ENCODE data around the gene PLCE1. TPM values are rescaled to one million over a fixed set of nuclear protein-coding genes. Genes with fewer than 3 reads are reported as not detected.
"Not testable (repeated sequence)": the region's sequence is repeated elsewhere in the genome, so short reads cannot be mapped to it uniquely, and the experiment has no call there.

The PLCE1 gene
- total RNA-seq: 5.7 TPM
- long read RNA-seq, partial matches to known transcripts: 8 of 18 reads
- long read RNA-seq, other reads (novel, unspliced or antisense): 10 of 18 reads

GRCh38 chr10:93993782-93994437 lies at the start of gene PLCE1:
PLCE1 (plus strand) TSS chr10:93993931; CDS start chr10:94031047, 37,116 bp downstream.
- no peak for DNase-seq (ENCODE audit: low spot score)

DNA sequence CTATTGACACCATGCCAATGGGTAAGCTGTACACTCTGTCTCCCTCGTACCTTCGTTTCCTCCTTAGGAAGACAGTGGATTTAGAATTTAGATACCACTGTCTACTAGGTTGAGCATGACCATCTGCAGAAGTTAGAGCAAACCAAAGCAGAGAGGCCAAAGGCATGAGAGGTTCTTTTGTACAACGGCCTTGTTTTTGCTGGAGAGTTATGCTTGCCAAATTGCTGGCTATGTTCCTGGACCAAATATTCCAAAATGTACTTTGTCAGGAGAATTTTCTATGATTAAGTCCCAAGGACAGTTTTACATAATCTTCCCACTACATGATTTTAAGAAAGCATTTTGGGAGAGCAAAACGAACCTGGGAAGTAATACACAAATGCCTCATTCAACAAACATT lies 47.9 kb upstream of the PLCE1 start:
- no peak for DNase-seq (ENCODE audit: low spot score)

- DNase-seq (ENCODE audit: low spot score): no peak
These were observed 46.7 kb upstream of the PLCE1 start for GRCh38 chr10:93947055-93947454.

GRCh38 chr10:93947524-93947923 lies 46.2 kb upstream of the PLCE1 start:
- no peak for DNase-seq (ENCODE audit: low spot score)

DNA sequence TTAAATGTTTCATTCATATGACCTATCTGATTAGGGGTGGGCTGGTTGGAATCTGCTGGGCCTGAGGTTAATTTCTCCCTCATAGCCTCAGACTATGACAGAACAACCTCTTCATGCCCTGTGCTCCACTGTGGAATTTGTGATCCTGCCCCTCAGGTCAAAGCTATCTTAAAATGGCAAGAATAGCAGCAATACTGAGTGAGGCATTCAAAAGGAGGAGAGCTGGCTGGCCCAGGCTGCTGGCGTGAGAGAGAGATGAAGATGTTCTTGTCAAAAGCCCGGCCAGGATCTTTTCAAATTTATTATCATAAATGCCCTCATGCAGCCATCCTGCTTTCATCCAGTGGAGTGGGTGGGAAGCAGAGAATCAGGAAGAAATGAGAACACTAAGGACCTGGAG lies 41.8 kb upstream of the PLCE1 start:
- DNase-seq (ENCODE audit: low spot score): no peak

DNA sequence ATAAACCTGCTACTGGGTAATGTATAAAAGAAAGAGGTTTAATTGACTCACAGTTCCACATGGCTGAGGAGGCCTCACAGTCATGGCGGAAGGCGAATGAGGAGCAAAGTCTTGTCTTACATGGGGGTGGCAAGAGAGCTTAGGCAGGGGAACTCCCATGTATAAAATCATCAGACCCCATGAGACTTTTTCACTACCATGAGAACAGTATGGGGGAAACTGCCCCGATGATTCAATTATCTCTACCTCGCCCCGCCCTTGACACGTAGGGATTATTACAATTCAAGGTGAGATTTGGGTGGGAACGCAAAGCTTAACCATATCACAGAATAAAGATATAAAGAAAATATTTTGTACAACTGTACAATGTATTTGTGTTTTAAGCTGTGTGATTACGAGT lies 39.4 kb upstream of the PLCE1 start:
- DNase-seq (ENCODE audit: low spot score): no peak

GRCh38 chr10:93954726-93955363 lies 38.9 kb upstream of the PLCE1 start:
- DNase-seq (ENCODE audit: low spot score): no peak

- no peak for DNase-seq (ENCODE audit: low spot score)
These were observed 34.9 kb upstream of the PLCE1 start for GRCh38 chr10:93958834-93959233.

- not testable (repeated sequence) for DNase-seq (ENCODE audit: low spot score)
These were observed 32.7 kb upstream of the PLCE1 start for GRCh38 chr10:93960988-93961387.

GRCh38 chr10:93962973-93963372 lies 30.8 kb upstream of the PLCE1 start:
- no peak for DNase-seq (ENCODE audit: low spot score)

GRCh38 chr10:93963434-93963833 lies 30.3 kb upstream of the PLCE1 start:
- DNase-seq (ENCODE audit: low spot score): no peak

GRCh38 chr10:93965911-93966310 lies 27.8 kb upstream of the PLCE1 start:
- DNase-seq (ENCODE audit: low spot score): no peak

DNA sequence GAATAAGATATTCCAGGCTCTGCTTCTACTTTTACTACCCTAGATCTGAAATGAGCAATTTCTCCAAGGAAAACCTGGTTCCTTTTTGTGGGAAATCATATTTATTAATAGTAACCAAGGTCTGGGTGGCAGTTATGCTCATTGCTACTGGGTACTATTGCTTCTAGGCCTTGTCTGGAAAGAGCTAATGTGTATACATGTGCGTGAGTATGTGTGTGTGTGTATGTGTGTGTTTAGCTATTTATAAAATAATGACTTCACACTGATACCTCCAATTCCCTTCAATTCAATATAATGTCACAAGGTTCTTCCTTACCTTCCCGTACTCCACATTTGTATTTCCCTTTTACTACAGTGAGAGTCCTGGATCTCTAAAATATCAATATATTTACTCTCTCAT lies 26.0 kb upstream of the PLCE1 start:
- no peak for DNase-seq (ENCODE audit: low spot score)

DNA sequence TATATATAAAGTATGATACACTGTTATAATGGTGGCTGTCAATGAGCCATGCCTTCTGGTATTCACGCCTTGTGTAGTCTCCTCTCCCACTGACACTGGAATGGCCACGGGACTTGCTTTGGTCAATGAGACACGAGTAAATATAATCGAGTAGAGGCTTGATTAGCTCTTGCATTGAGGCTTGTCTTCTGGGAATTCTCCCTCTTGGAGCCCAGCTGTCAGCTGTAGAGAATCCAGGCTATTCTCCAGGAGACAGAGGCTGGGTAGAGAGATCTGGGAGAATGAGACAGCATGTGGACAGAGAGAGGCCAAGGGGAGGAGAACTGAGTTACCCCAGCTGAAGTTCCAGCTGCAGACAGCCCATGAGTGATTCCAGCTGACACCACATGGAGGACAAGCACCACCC lies 25.2 kb upstream of the PLCE1 start:
- DNase-seq (ENCODE audit: low spot score): no peak

DNA sequence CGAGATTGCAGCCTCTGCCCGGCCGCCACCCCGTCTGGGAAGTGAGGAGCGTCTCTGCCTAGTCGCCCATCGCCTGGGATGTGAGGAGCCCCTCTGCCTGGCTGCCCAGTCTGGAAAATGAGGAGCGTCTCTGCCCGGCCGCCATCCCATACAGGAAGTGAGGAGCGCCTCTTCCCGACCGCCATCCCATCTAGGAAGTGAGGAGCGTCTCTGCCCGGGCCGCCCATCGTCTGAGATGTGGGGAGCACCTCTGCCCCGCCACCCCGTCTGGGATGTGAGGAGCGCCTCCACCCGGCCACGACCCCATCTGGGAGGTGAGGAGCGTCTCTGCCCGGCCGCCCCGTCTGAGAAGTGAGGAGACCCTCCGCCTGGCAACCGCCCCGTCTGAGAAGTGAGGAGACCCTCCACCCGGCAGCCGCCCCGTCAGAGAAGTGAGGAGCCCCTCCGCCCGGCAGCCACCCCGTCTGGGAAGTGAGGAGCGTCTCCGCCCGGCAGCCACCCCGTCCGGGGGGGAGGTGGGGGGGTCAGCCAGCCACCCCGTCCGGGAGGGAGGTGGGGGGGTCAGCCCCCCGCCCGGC lies 23.2 kb upstream of the PLCE1 start:
- DNase-seq (ENCODE audit: low spot score): not testable (repeated sequence)

GRCh38 chr10:93973748-93974445 lies 19.8 kb upstream of the PLCE1 start:
- no peak for DNase-seq (ENCODE audit: low spot score)

DNA sequence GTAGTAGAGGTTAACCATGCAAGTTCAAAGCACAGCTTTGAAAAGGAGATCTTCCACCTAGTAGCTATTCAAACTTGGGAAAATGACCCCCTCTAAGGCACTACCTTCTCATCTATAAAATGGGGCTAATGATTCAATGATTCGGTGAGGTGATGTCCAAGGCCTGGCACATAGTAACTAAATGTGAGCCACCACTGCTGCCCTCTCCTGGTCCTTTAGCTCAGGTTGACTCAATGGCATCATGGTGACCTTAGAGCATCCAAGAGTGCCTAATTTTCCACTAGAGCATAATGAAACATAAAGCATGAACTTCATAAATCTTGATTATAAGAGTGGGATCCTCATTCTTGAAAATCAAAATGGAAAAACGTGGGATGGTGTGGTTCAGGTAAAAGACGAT lies 16.3 kb upstream of the PLCE1 start:
- DNase-seq (ENCODE audit: low spot score): no peak

GRCh38 chr10:93980486-93980885 lies 13.2 kb upstream of the PLCE1 start:
- DNase-seq (ENCODE audit: low spot score): no peak

DNA sequence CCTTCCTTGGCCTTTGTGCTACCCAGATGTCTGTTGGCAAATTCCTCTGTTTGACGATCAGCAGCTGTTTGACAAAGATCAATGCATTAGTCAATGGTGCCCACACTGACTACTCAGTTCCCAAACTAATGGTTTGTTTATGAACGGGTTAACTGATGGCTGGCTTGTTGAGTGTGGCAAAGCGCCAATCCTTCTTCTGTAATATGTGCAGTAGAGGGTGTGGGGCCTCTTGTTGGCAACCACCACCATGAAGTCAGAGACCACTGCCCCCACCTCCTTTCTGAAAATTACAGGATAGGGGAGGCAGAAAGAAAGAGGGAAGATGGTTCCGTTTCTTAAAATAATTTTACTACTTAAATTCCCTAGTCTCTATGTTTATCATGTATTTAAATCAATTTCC lies 2.6 kb upstream of the PLCE1 start:
- DNase-seq (ENCODE audit: low spot score): no peak

DNA sequence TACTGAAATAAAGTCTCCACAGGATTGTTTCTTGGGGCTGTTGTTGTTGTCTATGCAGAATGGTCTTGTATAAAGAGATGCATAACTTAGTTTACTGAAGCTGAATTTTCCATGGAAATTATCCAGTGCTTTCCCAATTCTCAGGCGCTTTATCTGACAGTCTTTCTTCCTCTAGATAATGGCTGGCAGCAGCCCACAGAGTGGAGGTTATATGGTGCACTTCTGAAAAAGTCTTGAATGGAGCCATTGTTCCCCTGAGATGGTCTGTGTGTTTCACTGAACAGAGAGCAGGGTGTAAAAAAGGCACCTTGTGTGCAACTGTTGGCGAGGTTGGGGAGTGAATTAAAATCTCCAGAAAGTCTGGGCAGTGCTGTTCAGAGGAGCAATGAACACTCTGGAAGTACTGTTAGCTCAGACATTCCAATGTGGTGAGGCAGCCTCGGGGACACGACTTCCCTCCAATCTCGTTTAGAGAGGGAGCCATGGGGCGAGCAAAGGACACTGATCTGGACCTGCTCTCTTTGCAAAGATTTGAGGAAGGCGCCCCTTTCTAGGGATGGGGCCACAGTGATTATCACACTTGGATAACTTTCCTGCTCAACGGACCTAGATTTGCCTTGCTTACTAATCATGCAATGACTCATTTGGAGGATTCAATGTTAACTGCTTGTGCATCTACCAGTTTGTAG lies 2.0 kb upstream of the PLCE1 start:
- DNase-seq (ENCODE audit: low spot score): no peak

- no peak for DNase-seq (ENCODE audit: low spot score)
These were observed 1.2 kb upstream of the PLCE1 start for GRCh38 chr10:93992400-93993030.
